HG03521 (cell line): ENCODE data around the gene SMG6.
A peak's percentile ranks its signal among the peaks of the same experiment; 100 is the strongest.
"Not testable (repeated sequence)": the region's sequence is repeated elsewhere in the genome, so short reads cannot be mapped to it uniquely, and the experiment has no call there.

Experiments
- ATAC-seq: cut with Tn5 transposase; IDR thresholded peaks from one replicate; pipeline ENCODE4 v1.9.1; 2021; ENCODE audit warnings: mild to moderate bottlenecking, moderate library complexity; ENCODE audit not compliant: unreplicated experiment

SMG6 gene

GRCh38 chr17:2309338-2310154 lies 6.0 kb upstream of the SMG6 start:
- ATAC-seq, result no peak

GRCh38 chr17:2304931-2305330 lies 1.3 kb upstream of the SMG6 start:
- no peak for ATAC-seq

- no peak for ATAC-seq
Measured at GRCh38 chr17:2302778-2303203, 794 bp downstream of the SMG6 start.

- ATAC-seq, result no peak
Measured at GRCh38 chr17:2299756-2300155, 3.8 kb downstream of the SMG6 start.

GRCh38 chr17:2299136-2299535 lies 4.4 kb downstream of the SMG6 start:
- no peak for ATAC-seq

- ATAC-seq, result no peak
Measured at GRCh38 chr17:2297023-2297422, 6.6 kb downstream of the SMG6 start.

GRCh38 chr17:2295575-2295974 lies 8.0 kb downstream of the SMG6 start:
- no peak for ATAC-seq

- no peak for ATAC-seq
Measured at GRCh38 chr17:2292100-2292499, 11.5 kb downstream of the SMG6 start.

GRCh38 chr17:2289878-2290478 lies 13.6 kb downstream of the SMG6 start:
- ATAC-seq, result no peak

GRCh38 chr17:2283302-2283701 lies 20.3 kb downstream of the SMG6 start:
- ATAC-seq, result no peak

- no peak for ATAC-seq
Measured at GRCh38 chr17:2282297-2282873, 21.2 kb downstream of the SMG6 start.

- ATAC-seq, result no peak
Measured at GRCh38 chr17:2279707-2280106, 23.9 kb downstream of the SMG6 start.

GRCh38 chr17:2277429-2278170 lies 26.0 kb downstream of the SMG6 start:
- ATAC-seq, result no peak

- ATAC-seq, result no peak
Measured at GRCh38 chr17:2275722-2276121, 27.9 kb downstream of the SMG6 start.

GRCh38 chr17:2274414-2274813 lies 29.2 kb downstream of the SMG6 start:
- no peak for ATAC-seq

GRCh38 chr17:2271985-2272702 lies 31.4 kb downstream of the SMG6 start:
- ATAC-seq, result no peak

GRCh38 chr17:2267354-2267753 lies 36.2 kb downstream of the SMG6 start:
- no peak for ATAC-seq

GRCh38 chr17:2266865-2267228 lies 36.7 kb downstream of the SMG6 start:
- ATAC-seq, result peak; percentile 11

GRCh38 chr17:2266045-2266864 lies 37.3 kb downstream of the SMG6 start:
- ATAC-seq, result peak; percentile 72

GRCh38 chr17:2265166-2265565 lies 38.4 kb downstream of the SMG6 start:
- ATAC-seq, result not testable (repeated sequence)
